LNCAP (cell line): ENCODE measurements around the gene KLHDC10.

Experiments
- TF ChIP-seq, protein P1 (sequence below): fragments of 450-650 bp; IDR thresholded peaks from 2 replicates; pipeline ENCODE4 v1.5.1; 2017; ENCODE audit warnings: mild to moderate bottlenecking

The KLHDC10 gene

DNA sequence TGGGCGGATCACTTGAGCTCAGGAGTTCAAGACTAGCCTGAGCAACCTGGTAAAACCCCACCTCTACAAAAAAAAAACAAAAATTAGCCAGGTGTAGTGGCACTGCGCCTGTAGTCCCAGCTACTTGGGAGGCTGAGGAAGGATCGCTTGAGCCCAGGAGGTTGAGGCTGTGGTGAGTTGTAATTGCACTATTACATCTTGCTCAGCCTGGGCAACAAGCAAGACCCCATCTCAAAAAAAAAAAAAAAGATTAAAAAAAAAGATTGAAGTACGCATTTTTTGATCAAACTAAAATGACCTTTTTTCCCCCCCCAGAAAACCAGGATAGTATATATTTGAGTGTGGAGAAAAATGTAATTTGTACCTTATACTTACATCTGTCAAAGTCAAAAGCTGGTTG, 29.8 kb upstream of the KLHDC10 start:
- TF ChIP-seq, protein P1, sequence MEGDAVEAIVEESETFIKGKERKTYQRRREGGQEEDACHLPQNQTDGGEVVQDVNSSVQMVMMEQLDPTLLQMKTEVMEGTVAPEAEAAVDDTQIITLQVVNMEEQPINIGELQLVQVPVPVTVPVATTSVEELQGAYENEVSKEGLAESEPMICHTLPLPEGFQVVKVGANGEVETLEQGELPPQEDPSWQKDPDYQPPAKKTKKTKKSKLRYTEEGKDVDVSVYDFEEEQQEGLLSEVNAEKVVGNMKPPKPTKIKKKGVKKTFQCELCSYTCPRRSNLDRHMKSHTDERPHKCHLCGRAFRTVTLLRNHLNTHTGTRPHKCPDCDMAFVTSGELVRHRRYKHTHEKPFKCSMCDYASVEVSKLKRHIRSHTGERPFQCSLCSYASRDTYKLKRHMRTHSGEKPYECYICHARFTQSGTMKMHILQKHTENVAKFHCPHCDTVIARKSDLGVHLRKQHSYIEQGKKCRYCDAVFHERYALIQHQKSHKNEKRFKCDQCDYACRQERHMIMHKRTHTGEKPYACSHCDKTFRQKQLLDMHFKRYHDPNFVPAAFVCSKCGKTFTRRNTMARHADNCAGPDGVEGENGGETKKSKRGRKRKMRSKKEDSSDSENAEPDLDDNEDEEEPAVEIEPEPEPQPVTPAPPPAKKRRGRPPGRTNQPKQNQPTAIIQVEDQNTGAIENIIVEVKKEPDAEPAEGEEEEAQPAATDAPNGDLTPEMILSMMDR, result no peak

DNA sequence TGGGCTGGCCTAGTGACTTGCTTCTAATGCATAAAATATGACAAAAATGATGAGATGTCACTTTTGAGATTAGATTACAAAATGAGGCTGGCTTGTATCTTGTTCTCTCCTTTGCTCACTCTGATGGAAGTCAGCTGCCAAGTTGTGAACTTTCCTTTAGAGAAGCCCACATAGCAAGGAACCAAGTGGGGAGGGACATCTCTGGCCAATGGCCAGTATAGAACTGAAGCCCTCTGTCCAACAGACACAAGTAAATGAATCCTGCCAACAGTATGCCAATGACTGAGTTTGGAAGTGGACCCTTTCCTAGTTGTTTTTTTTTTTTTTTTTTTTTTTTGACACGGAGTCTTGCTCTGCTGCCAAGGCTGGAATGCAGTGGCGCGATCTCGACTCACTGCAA, 22.5 kb upstream of the KLHDC10 start:
- TF ChIP-seq, protein P1, result no peak

DNA sequence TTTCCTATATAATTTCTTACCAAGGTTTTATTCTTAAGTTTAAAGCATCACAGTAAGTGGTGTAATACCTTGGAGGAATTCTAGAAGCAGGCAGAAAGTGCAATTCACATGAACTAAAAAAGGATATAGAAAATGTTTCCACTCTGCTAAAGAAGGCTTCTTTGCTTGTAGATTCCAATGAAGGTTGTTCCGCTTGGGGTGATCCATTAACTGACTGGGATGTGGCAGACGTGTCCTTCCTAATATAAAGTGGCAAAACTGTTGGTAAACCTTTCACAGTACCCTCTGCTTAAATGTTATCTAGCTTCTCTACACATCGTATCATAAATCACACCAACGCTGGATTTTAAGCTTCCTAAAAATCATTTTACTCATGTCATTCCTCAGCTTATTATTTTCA, 21.4 kb upstream of the KLHDC10 start:
- TF ChIP-seq, protein P1, result no peak

DNA sequence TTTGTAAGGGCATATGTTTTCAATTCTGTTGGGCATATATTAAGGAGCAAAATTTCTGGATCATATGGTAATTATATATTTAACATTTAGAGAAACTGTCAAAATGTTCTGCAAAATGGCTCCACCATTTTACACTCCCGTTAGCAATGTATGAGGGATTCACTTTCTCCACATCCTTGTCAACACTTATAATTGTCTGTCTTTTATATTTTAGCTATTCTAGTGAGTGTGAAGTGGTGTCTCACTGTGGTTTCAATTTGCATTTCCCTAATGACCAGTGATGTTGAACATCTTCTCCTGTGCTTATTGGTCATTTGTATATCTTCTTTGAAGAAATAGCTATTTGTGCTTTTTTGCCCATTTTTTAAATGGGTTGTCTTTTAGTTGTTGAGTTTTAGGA, 8.1 kb upstream of the KLHDC10 start:
- TF ChIP-seq, protein P1, result no peak

DNA sequence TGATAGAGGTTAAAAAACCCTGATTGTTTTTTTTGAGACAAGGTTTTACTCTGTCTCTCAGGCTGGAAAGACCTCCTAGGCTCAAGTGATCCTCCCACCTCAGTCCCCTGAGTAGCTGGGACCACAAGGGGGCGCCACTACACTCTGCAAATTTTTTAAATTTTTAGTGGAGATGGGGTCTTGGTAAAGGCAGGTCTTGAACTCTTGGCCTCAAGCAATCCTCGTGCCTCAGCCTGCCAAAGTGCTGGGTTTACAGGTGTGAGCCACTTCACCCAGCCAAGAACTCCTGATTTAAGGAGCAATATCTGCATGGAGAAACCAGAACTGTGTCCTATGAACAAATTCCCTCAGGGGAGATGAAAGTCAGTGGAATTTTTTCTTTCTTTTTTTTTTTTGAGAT, 7.3 kb upstream of the KLHDC10 start:
- TF ChIP-seq, protein P1, result peak; percentile 79

DNA sequence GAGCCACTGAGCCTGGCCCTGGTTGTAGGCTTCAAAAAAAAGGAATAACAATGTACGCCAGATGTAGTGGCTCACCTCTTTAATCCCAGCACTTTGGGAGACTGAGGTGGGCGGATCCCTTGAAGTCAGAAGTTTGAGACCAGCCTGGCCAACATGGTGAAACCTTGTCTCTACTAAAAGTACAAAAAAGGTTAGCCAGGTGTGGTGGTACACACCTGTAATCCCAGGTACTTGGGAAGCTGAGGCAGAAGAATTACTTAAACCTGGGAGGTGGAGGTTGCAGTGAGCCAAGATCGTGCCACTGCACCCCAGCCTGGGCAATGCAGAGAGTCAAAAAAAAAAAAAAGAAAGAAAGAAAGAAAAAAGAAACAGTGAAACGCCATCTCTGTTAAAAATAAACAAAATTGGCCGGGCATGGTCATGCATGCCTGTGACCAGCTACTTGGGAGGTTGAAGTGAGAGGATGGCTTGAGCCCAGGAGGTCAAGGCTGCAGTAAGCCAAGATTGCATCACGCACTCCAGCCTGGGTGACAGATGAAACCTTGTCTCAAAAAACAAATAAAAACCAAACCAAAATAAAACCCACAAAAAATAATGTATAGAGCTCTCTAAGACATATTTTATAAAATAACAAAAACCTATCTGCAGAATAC, 4.7 kb upstream of the KLHDC10 start:
- TF ChIP-seq, protein P1, result no peak

DNA sequence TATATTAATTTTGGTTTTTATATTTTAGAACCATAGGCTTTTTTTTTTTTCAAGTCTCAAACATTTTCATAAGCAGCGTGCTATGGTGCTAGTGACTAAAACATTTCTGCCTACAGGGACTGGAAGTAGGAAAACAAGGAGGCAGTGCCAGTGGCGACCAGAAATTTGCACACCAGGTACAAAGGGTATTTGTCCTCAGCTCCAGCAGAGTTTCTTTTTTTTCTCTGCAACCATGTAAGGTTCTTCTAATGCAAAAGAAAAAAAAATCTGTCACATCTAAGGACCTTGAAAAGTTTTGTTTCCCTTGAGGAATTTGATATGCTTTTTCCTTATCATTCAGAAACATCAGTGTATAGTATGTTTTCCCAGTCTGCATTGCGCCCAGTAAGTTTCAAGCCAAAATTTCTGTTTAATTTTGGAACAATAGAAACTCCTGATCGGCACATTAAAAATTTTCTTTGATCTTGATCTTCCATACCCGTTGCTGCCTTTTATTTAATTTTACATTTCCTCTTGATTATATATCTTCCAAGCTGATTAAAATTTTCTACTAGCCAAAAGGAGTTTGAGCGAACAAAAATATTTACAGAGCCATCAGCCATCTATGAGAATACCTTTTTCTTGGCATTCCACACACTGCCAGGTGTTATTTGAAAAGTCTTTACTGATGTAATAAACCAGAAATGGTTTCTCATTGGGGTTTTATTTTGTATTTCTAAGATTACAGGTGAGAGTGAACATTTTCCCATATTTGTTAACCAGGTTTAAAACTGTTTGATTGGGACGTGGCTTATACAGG, 956 bp upstream of the KLHDC10 start:
- TF ChIP-seq, protein P1, result no peak
